SU-DHL-6 (cell line): ENCODE measurements around the gene LCE2C.

Source experiments
- H2AFZ ChIP-seq: fragments of 200-600 bp; sonication (generic); 2 replicates; pipeline ENCODE4 v1.6.1; 2014; ENCODE audit warnings: low read depth, mild to moderate bottlenecking, moderate library complexity, mixed read lengths, antibody characterized with exemption, low read length; ENCODE audit not compliant: severe bottlenecking
- H3F3A ChIP-seq: fragments of 200-600 bp; shearing (Covaris generic); 2 replicates; pipeline ENCODE4 v1.6.0; 2016; ENCODE audit warnings: antibody characterized with exemption, mild to moderate bottlenecking; ENCODE audit not compliant: insufficient read depth
- H3K27ac ChIP-seq: fragments of 200-600 bp; sonication (generic); 2 replicates; pipeline ENCODE4 v1.5.1; 2016; ENCODE audit warnings: low read depth, mild to moderate bottlenecking, low read length, moderate library complexity, mixed read lengths
- H3K27me3 ChIP-seq: fragments of 200-600 bp; sonication (generic), shearing (Covaris generic); 2 replicates; pipeline ENCODE4 v1.6.0; 2014; ENCODE audit warnings: mild to moderate bottlenecking, low read length
- H3K36me3 ChIP-seq: fragments of 200-600 bp; sonication (generic); 2 replicates; pipeline ENCODE4 v1.6.1; 2014; ENCODE audit warnings: mild to moderate bottlenecking, low read length, mixed read lengths
- H3K4me2 ChIP-seq: fragments of 300-600, 200-600 bp; shearing (Covaris generic), sonication (generic); 2 replicates; pipeline ENCODE4 v1.6.0; 2014; ENCODE audit warnings: low read length, low read depth, mild to moderate bottlenecking; ENCODE audit not compliant: poor library complexity, severe bottlenecking
- H3K4me3 ChIP-seq: fragments of 200-600 bp; sonication (generic); 2 replicates; pipeline ENCODE4 v1.5.1; 2014; ENCODE audit warnings: antibody characterized with exemption, low read length, mild to moderate bottlenecking, mixed read lengths; ENCODE audit not compliant: insufficient read depth, poor library complexity, severe bottlenecking
- H3K79me2 ChIP-seq: fragments of 200-600 bp; sonication (generic); 2 replicates; pipeline ENCODE4 v1.6.1; 2014; ENCODE audit warnings: mild to moderate bottlenecking, low read length, moderate library complexity; ENCODE audit not compliant: insufficient read depth
- H3K9ac ChIP-seq: fragments of 200-600 bp; sonication (generic); 2 replicates; pipeline ENCODE4 v1.7.0; 2014; ENCODE audit warnings: mild to moderate bottlenecking, low read length
- H3K9me2 ChIP-seq: fragments of 200-600 bp; sonication (generic); replicated peaks from 2 replicates; pipeline ENCODE4 v1.6.1; 2014; ENCODE audit warnings: low read length; ENCODE audit not compliant: insufficient read depth
- H3K9me3 ChIP-seq: fragments of 200-600 bp; sonication (generic); 2 replicates; pipeline ENCODE4 v1.6.1; 2014; ENCODE audit warnings: low read length, mixed read lengths; ENCODE audit not compliant: insufficient read depth
- H4K20me1 ChIP-seq: fragments of 200-600 bp; sonication (generic); 2 replicates; pipeline ENCODE4 v1.6.1; 2014; ENCODE audit warnings: low read depth, mild to moderate bottlenecking, antibody characterized with exemption, low read length, moderate library complexity, mixed read lengths
- CTCF ChIP-seq: fragments of 200-600 bp; sonication (generic); IDR thresholded peaks from one replicate; pipeline ENCODE4 v1.5.1; 2017; ENCODE audit warnings: antibody characterized with exemption, mild to moderate bottlenecking, low read length, moderate library complexity; ENCODE audit not compliant: insufficient read depth, poor library complexity, severe bottlenecking
- EZH2phosphoT487 ChIP-seq: fragments of 200-600 bp; sonication (generic), shearing (Covaris generic); conservative IDR thresholded peaks from 2 replicates; pipeline ENCODE4 v1.6.1; 2018; ENCODE audit warnings: mild to moderate bottlenecking, antibody characterized with exemption, low read length, moderate library complexity, mixed read lengths

The LCE2C gene

DNA sequence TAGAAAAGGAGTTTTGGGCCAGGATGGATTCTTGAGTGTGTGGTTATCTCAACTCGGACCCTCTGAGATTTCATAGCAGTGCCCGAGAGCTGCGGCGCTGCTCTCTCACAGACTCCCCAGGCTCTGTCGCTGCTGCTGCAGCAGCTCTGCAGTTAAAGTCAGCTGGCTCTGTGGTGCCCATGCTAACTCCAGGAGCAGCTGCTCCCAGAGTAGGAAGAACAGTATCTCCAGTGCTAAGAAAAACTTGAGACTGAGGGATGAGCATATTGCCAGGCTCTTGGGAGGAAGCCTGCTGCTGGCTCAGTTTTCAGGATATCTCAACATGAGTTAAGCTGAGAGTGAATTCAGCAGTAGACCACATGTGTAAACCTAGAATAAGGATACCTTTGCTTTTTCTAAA lies 7.4 kb upstream of the LCE2C start:
- Histone ChIP-seq H3K4me3 (no peak overlapping the region), H3K79me2 (no peaks in the 10 kb centered on the region), H4K20me1 (no peaks in the 10 kb centered on the region), H3K9me2 (no peaks in the 10 kb centered on the region), H2AFZ (no peak overlapping the region), H3K9ac (no peak overlapping the region), H3K27me3 (no peaks in the 10 kb centered on the region), H3F3A (no peaks in the 10 kb centered on the region), H3K27ac (no peak overlapping the region), H3K9me3 (no peaks in the 10 kb centered on the region), H3K4me2 (no peak overlapping the region), H3K36me3 (no peaks in the 10 kb centered on the region)
- TF ChIP-seq CTCF (no peak), EZH2phosphoT487 (no peak)

DNA sequence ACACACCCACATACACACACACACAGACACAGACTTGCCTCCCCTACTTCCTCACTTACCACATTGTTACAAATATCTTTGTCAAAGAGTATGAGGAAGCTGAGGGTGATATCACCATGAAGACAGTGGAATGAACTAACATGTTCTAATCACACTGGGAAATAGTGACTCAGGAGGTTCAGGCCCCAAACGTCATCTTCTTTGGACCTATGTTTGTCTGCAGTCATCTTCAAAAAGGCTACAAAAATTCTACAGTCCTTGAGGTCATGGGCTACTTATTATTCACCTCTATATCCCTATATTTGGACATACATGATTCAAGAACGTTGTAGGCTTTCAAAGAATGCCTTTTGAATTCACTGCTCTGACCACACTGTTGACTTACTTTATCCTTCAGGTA lies 2.1 kb upstream of the LCE2C start:
- Histone ChIP-seq H3K36me3 (no peaks in the 10 kb centered on the region), H2AFZ (no peak overlapping the region), H3K9ac (no peak overlapping the region), H3K79me2 (no peaks in the 10 kb centered on the region), H3F3A (no peaks in the 10 kb centered on the region), H3K4me2 (no peak overlapping the region), H4K20me1 (no peaks in the 10 kb centered on the region), H3K4me3 (no peak overlapping the region), H3K27me3 (no peaks in the 10 kb centered on the region), H3K9me3 (no peaks in the 10 kb centered on the region), H3K27ac (no peak overlapping the region), H3K9me2 (no peaks in the 10 kb centered on the region)
- TF ChIP-seq EZH2phosphoT487 (no peak), CTCF (no peak)

GRCh38 chr1:152679459-152679858 lies 4.4 kb downstream of the LCE2C start:
- Histone ChIP-seq H3F3A (no peaks in the 10 kb centered on the region), H3K9ac (no peak overlapping the region), H3K27ac (no peak overlapping the region), H3K9me2 (no peaks in the 10 kb centered on the region), H2AFZ (no peak overlapping the region), H3K4me2 (no peak overlapping the region), H3K27me3 (no peaks in the 10 kb centered on the region), H3K79me2 (no peaks in the 10 kb centered on the region), H3K4me3 (no peak overlapping the region), H3K9me3 (no peaks in the 10 kb centered on the region), H4K20me1 (no peaks in the 10 kb centered on the region), H3K36me3 (no peaks in the 10 kb centered on the region)
- TF ChIP-seq CTCF (no peak), EZH2phosphoT487 (no peak)

DNA sequence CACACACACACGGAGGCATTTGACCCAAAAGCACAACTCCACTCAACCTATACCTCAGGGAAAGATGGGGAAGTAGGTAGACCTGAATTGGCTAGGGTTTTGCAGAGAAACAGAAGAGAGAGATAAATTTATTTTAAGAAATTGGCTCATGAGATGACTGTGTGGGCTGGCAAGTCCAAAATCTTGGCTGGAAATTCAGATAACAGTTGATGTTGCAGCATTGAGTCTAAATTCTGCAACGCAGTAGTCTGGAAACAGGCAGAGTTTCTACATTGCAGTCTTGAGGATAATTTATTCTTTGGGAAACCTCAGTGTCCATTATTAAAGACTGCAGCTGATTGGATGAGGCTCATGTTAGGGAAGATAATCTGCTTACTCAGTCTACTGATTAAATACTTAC lies 6.5 kb downstream of the LCE2C start:
- Histone ChIP-seq H3K36me3 (no peaks in the 10 kb centered on the region), H3K9me2 (no peaks in the 10 kb centered on the region), H3K27me3 (no peaks in the 10 kb centered on the region), H3K9ac (no peak overlapping the region), H3K79me2 (no peaks in the 10 kb centered on the region), H3K4me3 (no peak overlapping the region), H3K9me3 (no peaks in the 10 kb centered on the region), H4K20me1 (no peaks in the 10 kb centered on the region), H2AFZ (no peak overlapping the region), H3K27ac (no peak overlapping the region), H3F3A (no peaks in the 10 kb centered on the region), H3K4me2 (no peak overlapping the region)
- TF ChIP-seq CTCF, result no peak
- no peak for TF ChIP-seq EZH2phosphoT487
